WTC11 (cell line): Measurements from ENCODE around the gene CAST. TPM values are rescaled to one million over a fixed set of nuclear protein-coding genes. Genes with fewer than 3 reads are reported as not detected.
A peak's percentile ranks its signal among the peaks of the same experiment; 100 is the strongest.

Source experiments
- ATAC-seq: fragments of 200-7000 bp; cut with Tn5 transposase; 2 replicates; pipeline ENCODE4 v1.10.0; 2021; ENCODE audit warnings: mild to moderate bottlenecking, moderate library complexity
- CTCF ChIA-PET: fragments of 300-600 bp; sonication (Branson Sonifier 250); formaldehyde crosslinking; loops from one replicate; lab custom pipeline; 2021; ENCODE audit warnings: antibody characterized with exemption; lab: Charles Lee
- POLR2A ChIA-PET: fragments of 350-600 bp; sonication (Branson Sonifier 250); formaldehyde crosslinking; loops from one replicate; lab custom pipeline; 2021; ENCODE audit warnings: antibody characterized with exemption; lab: Charles Lee
- DNase-seq: peaks from one replicate; pipeline ENCODE4 v3.0.0; 2021; ENCODE audit warnings: low spot score
- H3K27ac Mint-ChIP-seq: 2 replicates; pipeline ENCODE4 v1.8.0; 2021; ENCODE audit warnings: mixed read lengths
- H3K27me3 Mint-ChIP-seq: 2 replicates; pipeline ENCODE4 v1.8.0; 2021; ENCODE audit warnings: low read depth, mild to moderate bottlenecking, moderate library complexity, mixed read lengths
- H3K36me3 Mint-ChIP-seq: 2 replicates; pipeline ENCODE4 v1.8.0; 2021; ENCODE audit warnings: mixed read lengths
- H3K4me1 Mint-ChIP-seq: 2 replicates; pipeline ENCODE4 v1.8.0; 2022; ENCODE audit warnings: mixed read lengths
- H3K4me3 Mint-ChIP-seq: 2 replicates; pipeline ENCODE4 v1.8.0; 2021; ENCODE audit warnings: mild to moderate bottlenecking, moderate library complexity, mixed read lengths
- H3K9me3 Mint-ChIP-seq: 2 replicates; pipeline ENCODE4 v1.8.0; 2021; ENCODE audit warnings: mixed read lengths
- ATF1 ChIP-seq: sonication (generic); formaldehyde crosslinking; IDR thresholded peaks from 2 replicates; pipeline ENCODE4 v1.8.1; 2023; ENCODE audit warnings: mild to moderate bottlenecking, moderate library complexity, missing genetic modification reagents
- CBFB ChIP-seq: sonication (generic); formaldehyde crosslinking; IDR thresholded peaks from 2 replicates; pipeline ENCODE4 v1.8.1; 2022; ENCODE audit warnings: mild to moderate bottlenecking, low read depth, missing genetic modification reagents
- CREB1 ChIP-seq: sonication (generic); formaldehyde crosslinking; IDR thresholded peaks from 2 replicates; pipeline ENCODE4 v1.8.0; 2023; ENCODE audit warnings: mild to moderate bottlenecking, missing genetic modification reagents
- CREM ChIP-seq: sonication (generic); formaldehyde crosslinking; IDR thresholded peaks from 2 replicates; pipeline ENCODE4 v1.8.1; 2022; ENCODE audit warnings: mild to moderate bottlenecking, missing genetic modification reagents, moderate library complexity
- FOXJ3 ChIP-seq: sonication (generic); formaldehyde crosslinking; IDR thresholded peaks from 2 replicates; pipeline ENCODE4 v1.9.0; 2021; ENCODE audit warnings: missing genetic modification reagents, mild to moderate bottlenecking, borderline replicate concordance
- FOXP1 ChIP-seq: sonication (generic); formaldehyde crosslinking; IDR thresholded peaks from 2 replicates; pipeline ENCODE4 v1.8.0; 2022; ENCODE audit warnings: missing genetic modification reagents, mild to moderate bottlenecking, moderate library complexity, borderline replicate concordance
- HMGA2 ChIP-seq: fragments of 250-450 bp; sonication (Bioruptor Pico); IDR thresholded peaks from 2 replicates; pipeline ENCODE4 v1.4.0; 2021; ENCODE audit warnings: mild to moderate bottlenecking, moderate library complexity
- JAZF1 ChIP-seq: fragments of 250-450 bp; sonication (Bioruptor Pico); IDR thresholded peaks from 2 replicates; pipeline ENCODE4 v1.9.0; 2021; ENCODE audit warnings: moderate library complexity, mild to moderate bottlenecking, inconsistent platforms
- NFATC4 ChIP-seq: fragments of 250-450 bp; sonication (Bioruptor Pico); IDR thresholded peaks from 2 replicates; pipeline ENCODE4 v1.9.0; 2021; ENCODE audit warnings: mild to moderate bottlenecking
- NR1H2 ChIP-seq: sonication (generic); formaldehyde crosslinking; IDR thresholded peaks from 2 replicates; pipeline ENCODE4 v1.9.0; 2021; ENCODE audit warnings: mild to moderate bottlenecking, moderate library complexity, missing genetic modification reagents
- OVOL2 ChIP-seq: fragments of 250-450 bp; sonication (Bioruptor Pico); IDR thresholded peaks from 2 replicates; pipeline ENCODE4 v1.9.0; 2021; ENCODE audit warnings: mild to moderate bottlenecking, borderline replicate concordance
- SP1 ChIP-seq: sonication (generic); formaldehyde crosslinking; conservative IDR thresholded peaks from 2 replicates; pipeline ENCODE4 v1.8.1; 2022; ENCODE audit warnings: missing genetic modification reagents
- TCF7 ChIP-seq: sonication (generic); formaldehyde crosslinking; IDR thresholded peaks from 2 replicates; pipeline ENCODE4 v1.8.0; 2022; ENCODE audit warnings: mild to moderate bottlenecking, low read depth, missing genetic modification reagents, moderate library complexity
- TEAD1 ChIP-seq: sonication (generic); formaldehyde crosslinking; IDR thresholded peaks from 2 replicates; pipeline ENCODE4 v1.8.0; 2022; ENCODE audit warnings: mild to moderate bottlenecking, missing genetic modification reagents
- TEAD4 ChIP-seq: sonication (generic); formaldehyde crosslinking; IDR thresholded peaks from 2 replicates; pipeline ENCODE4 v1.8.0; 2022; ENCODE audit warnings: mild to moderate bottlenecking, missing genetic modification reagents
- TP53 ChIP-seq: sonication (generic); formaldehyde crosslinking; IDR thresholded peaks from 2 replicates; pipeline ENCODE4 v1.8.1; 2023; ENCODE audit warnings: mild to moderate bottlenecking, missing genetic modification reagents
- ZBTB21 ChIP-seq: sonication (generic); formaldehyde crosslinking; IDR thresholded peaks from 2 replicates; pipeline ENCODE4 v1.8.1; 2023; ENCODE audit warnings: mild to moderate bottlenecking, missing genetic modification reagents, borderline replicate concordance
- ZNF232 ChIP-seq: sonication (generic); formaldehyde crosslinking; IDR thresholded peaks from 2 replicates; pipeline ENCODE4 v1.8.0; 2022; ENCODE audit warnings: mild to moderate bottlenecking, missing genetic modification reagents
- ZNF263 ChIP-seq: sonication (generic); formaldehyde crosslinking; IDR thresholded peaks from 2 replicates; pipeline ENCODE4 v1.8.1; 2022; ENCODE audit warnings: low read depth, mild to moderate bottlenecking, moderate library complexity, missing genetic modification reagents
- ZNF423 ChIP-seq: fragments of 250-450 bp; sonication (Bioruptor Pico); IDR thresholded peaks from 2 replicates; pipeline ENCODE4 v2.1.2; 2022; ENCODE audit warnings: mild to moderate bottlenecking, moderate library complexity
- ZNF671 ChIP-seq: fragments of 250-450 bp; sonication (Bioruptor Pico); IDR thresholded peaks from 2 replicates; pipeline ENCODE4 v1.8.0; 2021; ENCODE audit warnings: mild to moderate bottlenecking
- total RNA-seq: library from RNA; stranded (reverse); gene quantifications from 3 replicates; pipeline ENCODE4 v1.2.3, GENCODE V29; 2021
- TF ChIP-seq, protein P1 (sequence below): fragments of 250-450 bp; sonication (Bioruptor Pico); IDR thresholded peaks from 2 replicates; pipeline ENCODE4 v1.9.0; 2021; ENCODE audit warnings: mild to moderate bottlenecking
- TF ChIP-seq, protein P2 (sequence below): fragments of 250-450 bp; sonication (Bioruptor Pico); IDR thresholded peaks from 2 replicates; pipeline ENCODE4 v1.9.0; 2021; ENCODE audit warnings: moderate library complexity, mild to moderate bottlenecking, inconsistent platforms, borderline replicate concordance
- TF ChIP-seq, protein P3 (sequence below): fragments of 250-450 bp; sonication (Bioruptor Pico); IDR thresholded peaks from 2 replicates; pipeline ENCODE4 v2.1.2; 2022; ENCODE audit warnings: mild to moderate bottlenecking, moderate library complexity
- TF ChIP-seq, protein P4 (sequence below): sonication (generic); formaldehyde crosslinking; IDR thresholded peaks from 2 replicates; pipeline ENCODE4 v1.8.1; 2023; ENCODE audit warnings: mild to moderate bottlenecking, moderate library complexity, missing genetic modification reagents
- TF ChIP-seq, protein P5 (sequence below): sonication (generic); formaldehyde crosslinking; IDR thresholded peaks from 2 replicates; pipeline ENCODE4 v1.8.1; 2022; ENCODE audit warnings: low read depth, missing genetic modification reagents, borderline replicate concordance
- TF ChIP-seq, protein P6 (sequence below): sonication (generic); formaldehyde crosslinking; IDR thresholded peaks from 2 replicates; pipeline ENCODE4 v1.8.1; 2022; ENCODE audit warnings: mild to moderate bottlenecking, missing genetic modification reagents, moderate library complexity, borderline replicate concordance

Gene CAST
- total RNA-seq, 1 experiment from 2014 or later: 40.0 TPM

DNA sequence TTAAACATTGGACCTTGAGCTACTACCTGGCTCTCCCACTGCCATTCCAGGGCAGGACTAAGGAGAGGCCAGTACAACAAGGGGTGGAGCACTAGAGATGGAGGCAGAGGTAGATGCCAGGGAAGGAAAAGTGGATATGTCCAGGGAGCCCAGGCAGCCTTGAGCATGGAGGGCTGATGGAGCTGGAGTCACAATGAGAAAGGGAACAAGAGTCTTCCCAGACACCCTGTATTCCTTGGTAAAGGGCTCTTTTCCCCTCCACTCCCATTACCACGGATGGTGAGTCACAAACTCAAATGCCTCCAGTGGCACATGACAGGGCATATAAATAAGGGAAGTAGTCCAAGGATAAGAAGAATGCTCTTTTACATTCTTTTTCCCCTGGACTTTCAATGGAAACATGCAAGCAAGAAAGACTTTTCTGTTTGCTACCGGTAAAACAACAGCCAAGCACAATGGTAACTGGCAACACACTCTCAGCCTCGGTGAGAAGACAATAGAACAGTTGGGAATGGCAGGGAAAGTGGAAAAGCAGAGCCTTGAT, 128.9 kb downstream of the CAST start:
- H3K27me3 Mint-ChIP-seq: no peaks in the 10 kb centered on the region
- no peak for TF ChIP-seq CREM (CRISPR knock-in tag)
- TF ChIP-seq, protein P1, sequence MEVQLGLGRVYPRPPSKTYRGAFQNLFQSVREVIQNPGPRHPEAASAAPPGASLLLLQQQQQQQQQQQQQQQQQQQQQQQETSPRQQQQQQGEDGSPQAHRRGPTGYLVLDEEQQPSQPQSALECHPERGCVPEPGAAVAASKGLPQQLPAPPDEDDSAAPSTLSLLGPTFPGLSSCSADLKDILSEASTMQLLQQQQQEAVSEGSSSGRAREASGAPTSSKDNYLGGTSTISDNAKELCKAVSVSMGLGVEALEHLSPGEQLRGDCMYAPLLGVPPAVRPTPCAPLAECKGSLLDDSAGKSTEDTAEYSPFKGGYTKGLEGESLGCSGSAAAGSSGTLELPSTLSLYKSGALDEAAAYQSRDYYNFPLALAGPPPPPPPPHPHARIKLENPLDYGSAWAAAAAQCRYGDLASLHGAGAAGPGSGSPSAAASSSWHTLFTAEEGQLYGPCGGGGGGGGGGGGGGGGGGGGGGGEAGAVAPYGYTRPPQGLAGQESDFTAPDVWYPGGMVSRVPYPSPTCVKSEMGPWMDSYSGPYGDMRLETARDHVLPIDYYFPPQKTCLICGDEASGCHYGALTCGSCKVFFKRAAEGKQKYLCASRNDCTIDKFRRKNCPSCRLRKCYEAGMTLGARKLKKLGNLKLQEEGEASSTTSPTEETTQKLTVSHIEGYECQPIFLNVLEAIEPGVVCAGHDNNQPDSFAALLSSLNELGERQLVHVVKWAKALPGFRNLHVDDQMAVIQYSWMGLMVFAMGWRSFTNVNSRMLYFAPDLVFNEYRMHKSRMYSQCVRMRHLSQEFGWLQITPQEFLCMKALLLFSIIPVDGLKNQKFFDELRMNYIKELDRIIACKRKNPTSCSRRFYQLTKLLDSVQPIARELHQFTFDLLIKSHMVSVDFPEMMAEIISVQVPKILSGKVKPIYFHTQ: no peak
- TF ChIP-seq ZNF671 (CRISPR knock-in tag): no peak
- TF ChIP-seq, protein P2, sequence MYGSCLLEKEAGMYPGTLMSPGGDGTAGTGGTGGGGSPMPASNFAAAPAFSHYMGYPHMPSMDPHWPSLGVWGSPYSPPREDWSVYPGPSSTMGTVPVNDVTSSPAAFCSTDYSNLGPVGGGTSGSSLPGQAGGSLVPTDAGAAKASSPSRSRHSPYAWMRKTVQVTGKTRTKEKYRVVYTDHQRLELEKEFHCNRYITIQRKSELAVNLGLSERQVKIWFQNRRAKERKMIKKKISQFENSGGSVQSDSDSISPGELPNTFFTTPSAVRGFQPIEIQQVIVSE (CRISPR knock-in tag): no peak
- no peak for TF ChIP-seq ZNF423 (CRISPR knock-in tag)
- TF ChIP-seq, protein P3, sequence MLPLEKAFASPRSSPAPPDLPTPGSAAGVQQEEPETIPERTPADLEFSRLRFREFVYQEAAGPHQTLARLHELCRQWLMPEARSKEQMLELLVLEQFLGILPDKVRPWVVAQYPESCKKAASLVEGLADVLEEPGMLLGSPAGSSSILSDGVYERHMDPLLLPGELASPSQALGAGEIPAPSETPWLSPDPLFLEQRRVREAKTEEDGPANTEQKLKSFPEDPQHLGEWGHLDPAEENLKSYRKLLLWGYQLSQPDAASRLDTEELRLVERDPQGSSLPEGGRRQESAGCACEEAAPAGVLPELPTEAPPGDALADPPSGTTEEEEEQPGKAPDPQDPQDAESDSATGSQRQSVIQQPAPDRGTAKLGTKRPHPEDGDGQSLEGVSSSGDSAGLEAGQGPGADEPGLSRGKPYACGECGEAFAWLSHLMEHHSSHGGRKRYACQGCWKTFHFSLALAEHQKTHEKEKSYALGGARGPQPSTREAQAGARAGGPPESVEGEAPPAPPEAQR (CRISPR knock-in tag): no peak
- no peak for TF ChIP-seq ZNF232 (CRISPR knock-in tag)
- TF ChIP-seq ZNF263 (CRISPR knock-in tag): no peak
- TF ChIP-seq CBFB (CRISPR knock-in tag): no peak
- no peak for TF ChIP-seq FOXP1 (CRISPR knock-in tag)
- TF ChIP-seq HMGA2 (CRISPR knock-in tag): no peak
- TF ChIP-seq NFATC4 (CRISPR knock-in tag): no peak
- no peak for TF ChIP-seq ZBTB21 (CRISPR knock-in tag)
- TF ChIP-seq OVOL2 (CRISPR knock-in tag): no peak
- TF ChIP-seq TP53 (CRISPR knock-in tag): no peak
- CTCF ChIA-PET: interaction anchor here (1.1 to 2.8 kb wide), 2 partner anchors 38 to 352 kb away, joined by 3 to 9 read pairs; partner anchors contain the start of gene LIX1
- no peak overlapping the region for H3K4me3 Mint-ChIP-seq
- ATAC-seq: peak; percentile 41
- H3K27ac Mint-ChIP-seq: no peak overlapping the region
- H3K9me3 Mint-ChIP-seq: no peaks in the 10 kb centered on the region
- peaks cover 10% of the 10 kb centered on the region for H3K4me1 Mint-ChIP-seq
- POLR2A ChIA-PET: no interaction called here
- peaks cover 10% of the 10 kb centered on the region for H3K36me3 Mint-ChIP-seq
- DNase-seq: no peak

DNA sequence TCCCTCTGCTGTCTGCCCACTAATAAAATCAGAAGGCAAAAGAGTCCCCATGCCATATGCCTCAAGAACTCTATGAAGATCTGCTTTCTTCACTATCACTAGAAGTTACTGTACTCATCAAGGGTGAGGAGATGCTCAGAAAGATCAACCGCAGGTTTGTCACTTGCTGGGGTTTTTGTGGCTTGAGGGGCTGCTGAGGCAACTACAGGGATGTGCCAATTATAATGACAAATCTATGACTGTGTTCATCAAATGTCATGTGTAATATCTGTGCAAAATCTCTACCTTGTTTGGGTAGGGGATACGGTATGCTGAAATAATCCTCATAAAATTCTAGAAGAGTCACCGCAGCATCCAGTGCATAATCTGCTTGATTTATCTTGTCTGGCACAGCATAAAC, 132.6 kb downstream of the CAST start:
- POLR2A ChIA-PET: no interaction called here
- H3K4me3 Mint-ChIP-seq: no peak overlapping the region
- no peak overlapping the region for H3K27ac Mint-ChIP-seq
- DNase-seq (no peak), ATAC-seq (no peak)
- no peaks in the 10 kb centered on the region for H3K27me3 Mint-ChIP-seq
- H3K9me3 Mint-ChIP-seq: no peaks in the 10 kb centered on the region
- CTCF ChIA-PET: no interaction called here
- peaks cover 22% of the 10 kb centered on the region for H3K36me3 Mint-ChIP-seq
- H3K4me1 Mint-ChIP-seq: peaks cover 10% of the 10 kb centered on the region
- no peak for TF ChIP-seq CREB1 (CRISPR knock-in tag)
- no peak for TF ChIP-seq JAZF1
- no peak for TF ChIP-seq ATF1
- no peak for TF ChIP-seq TEAD4 (CRISPR knock-in tag)
- TF ChIP-seq FOXJ3 (CRISPR knock-in tag): no peak
- TF ChIP-seq, protein P4, sequence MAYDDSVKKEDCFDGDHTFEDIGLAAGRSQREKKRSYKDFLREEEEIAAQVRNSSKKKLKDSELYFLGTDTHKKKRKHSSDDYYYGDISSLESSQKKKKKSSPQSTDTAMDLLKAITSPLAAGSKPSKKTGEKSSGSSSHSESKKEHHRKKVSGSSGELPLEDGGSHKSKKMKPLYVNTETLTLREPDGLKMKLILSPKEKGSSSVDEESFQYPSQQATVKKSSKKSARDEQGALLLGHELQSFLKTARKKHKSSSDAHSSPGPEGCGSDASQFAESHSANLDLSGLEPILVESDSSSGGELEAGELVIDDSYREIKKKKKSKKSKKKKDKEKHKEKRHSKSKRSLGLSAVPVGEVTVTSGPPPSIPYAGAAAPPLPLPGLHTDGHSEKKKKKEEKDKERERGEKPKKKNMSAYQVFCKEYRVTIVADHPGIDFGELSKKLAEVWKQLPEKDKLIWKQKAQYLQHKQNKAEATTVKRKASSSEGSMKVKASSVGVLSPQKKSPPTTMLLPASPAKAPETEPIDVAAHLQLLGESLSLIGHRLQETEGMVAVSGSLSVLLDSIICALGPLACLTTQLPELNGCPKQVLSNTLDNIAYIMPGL: no peak
- TF ChIP-seq, protein P5, sequence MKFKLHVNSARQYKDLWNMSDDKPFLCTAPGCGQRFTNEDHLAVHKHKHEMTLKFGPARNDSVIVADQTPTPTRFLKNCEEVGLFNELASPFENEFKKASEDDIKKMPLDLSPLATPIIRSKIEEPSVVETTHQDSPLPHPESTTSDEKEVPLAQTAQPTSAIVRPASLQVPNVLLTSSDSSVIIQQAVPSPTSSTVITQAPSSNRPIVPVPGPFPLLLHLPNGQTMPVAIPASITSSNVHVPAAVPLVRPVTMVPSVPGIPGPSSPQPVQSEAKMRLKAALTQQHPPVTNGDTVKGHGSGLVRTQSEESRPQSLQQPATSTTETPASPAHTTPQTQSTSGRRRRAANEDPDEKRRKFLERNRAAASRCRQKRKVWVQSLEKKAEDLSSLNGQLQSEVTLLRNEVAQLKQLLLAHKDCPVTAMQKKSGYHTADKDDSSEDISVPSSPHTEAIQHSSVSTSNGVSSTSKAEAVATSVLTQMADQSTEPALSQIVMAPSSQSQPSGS: no peak
- TF ChIP-seq SP1 (CRISPR knock-in tag): no peak
- TF ChIP-seq TEAD1 (CRISPR knock-in tag): no peak
- TF ChIP-seq NR1H2 (CRISPR knock-in tag): no peak
- no peak for TF ChIP-seq FOXP1 (CRISPR knock-in tag)
- TF ChIP-seq NFATC4 (CRISPR knock-in tag): no peak
- TF ChIP-seq, protein P6, sequence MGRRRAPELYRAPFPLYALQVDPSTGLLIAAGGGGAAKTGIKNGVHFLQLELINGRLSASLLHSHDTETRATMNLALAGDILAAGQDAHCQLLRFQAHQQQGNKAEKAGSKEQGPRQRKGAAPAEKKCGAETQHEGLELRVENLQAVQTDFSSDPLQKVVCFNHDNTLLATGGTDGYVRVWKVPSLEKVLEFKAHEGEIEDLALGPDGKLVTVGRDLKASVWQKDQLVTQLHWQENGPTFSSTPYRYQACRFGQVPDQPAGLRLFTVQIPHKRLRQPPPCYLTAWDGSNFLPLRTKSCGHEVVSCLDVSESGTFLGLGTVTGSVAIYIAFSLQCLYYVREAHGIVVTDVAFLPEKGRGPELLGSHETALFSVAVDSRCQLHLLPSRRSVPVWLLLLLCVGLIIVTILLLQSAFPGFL: no peak
- no peak for TF ChIP-seq TCF7 (CRISPR knock-in tag)
